CD4-positive, alpha-beta T cell treated with Interleukin-4 for 4 hours (primary cell): ENCODE results near the gene LZTR1.
A peak's percentile ranks its signal among the peaks of the same experiment; 100 is the strongest.
"Not testable (repeated sequence)": the region's sequence is repeated elsewhere in the genome, so short reads cannot be mapped to it uniquely, and the experiment has no call there.

Experiments
- DNase-seq: peaks from one replicate; pipeline ENCODE4 v3.0.0-alpha.2; 2020

LZTR1 gene

DNA sequence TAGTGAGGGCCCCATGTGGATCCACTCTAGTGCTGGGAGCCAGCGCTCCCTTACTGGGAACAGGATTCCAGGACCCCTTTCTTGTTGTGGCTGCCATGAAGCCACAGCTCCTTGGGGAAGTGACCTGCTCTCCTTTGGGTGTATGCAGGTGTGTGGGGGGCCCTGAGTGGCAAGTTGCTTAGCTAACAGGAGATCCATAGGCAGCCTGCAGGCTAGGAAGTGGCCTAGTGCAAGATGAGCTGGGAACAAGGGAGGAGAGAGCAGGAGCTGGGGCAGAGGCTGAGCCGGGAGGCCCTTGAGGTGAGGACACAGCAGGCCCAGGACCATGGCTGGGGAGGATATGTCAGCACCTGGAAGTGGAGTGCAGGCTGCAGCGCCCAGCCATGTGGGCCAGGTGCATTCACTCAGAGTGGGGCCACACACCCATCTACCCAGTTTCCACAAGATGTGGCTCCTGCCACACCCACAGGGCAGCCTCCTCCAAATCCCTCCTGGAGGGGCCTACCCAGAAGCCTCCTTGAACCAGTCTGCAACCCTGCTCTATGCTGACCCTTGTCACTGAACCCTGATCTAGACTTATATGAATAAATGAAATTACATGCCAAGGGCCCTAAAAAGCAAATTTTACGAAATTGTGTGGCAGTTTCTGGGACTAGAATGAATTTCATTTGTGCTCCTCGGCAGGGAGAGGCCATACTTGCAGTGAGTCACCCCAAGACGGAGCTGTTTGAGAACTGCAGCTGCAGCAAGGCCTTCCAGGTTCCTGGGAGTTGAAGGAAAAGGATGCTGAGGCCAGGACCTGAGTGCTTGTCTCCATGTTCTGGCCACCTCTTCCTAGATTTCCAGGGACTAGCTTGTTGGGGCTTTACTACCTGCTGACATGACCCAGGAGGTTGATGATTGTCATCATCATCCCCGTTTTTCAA, 16.6 kb downstream of the LZTR1 start:
- DNase-seq: no peak

DNA sequence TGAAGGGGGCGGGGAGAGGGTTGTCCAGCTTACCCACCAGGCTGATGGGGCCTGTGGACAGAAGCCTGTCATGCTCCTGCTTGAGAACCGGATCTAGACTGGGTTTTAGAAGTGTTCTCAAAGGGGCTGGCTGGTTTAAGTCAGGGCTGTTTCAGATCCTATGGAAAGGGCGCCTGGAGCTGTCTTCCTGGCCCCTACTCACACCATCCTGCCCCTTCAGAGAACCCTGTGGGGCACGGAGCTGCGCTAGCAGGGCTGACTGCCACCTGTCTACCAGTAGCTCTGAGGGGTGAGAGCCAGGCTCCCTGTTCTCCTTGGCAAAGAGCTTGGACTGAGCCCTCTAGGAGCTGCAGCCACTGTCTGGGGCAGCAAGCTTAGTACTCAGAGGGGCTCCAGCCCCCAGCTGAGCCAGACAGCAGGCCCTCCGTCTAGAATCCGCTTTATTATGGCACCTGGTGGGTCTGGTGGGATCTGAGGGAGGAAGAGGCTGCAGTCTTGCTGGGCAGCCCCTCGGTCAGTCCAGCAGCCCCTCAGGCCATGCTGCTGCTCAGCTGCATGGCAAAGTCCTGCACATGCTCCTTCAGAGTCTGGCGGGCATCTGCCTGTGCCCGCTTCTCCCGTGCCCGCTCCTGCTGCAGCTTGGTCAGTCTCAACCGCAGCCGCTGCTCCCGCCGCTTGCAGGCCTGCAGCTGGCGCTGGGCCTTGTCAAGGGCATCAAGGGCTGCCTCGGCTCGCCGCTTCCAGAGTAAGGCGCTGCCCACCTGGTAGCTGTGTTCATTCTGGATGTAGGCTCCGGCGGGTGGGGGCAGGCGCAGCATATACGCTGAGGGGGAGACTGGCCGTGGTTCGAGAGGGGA, 17.5 kb downstream of the LZTR1 start:
- DNase-seq: no peak

- no peak for DNase-seq
These were observed 18.3 kb downstream of the LZTR1 start for GRCh38 chr22:21000207-21000986.

GRCh38 chr22:21000987-21001600, 19.0 kb downstream of the LZTR1 start:
- DNase-seq: no peak

- DNase-seq: peak; percentile 96
These were observed 19.7 kb downstream of the LZTR1 start, which contains the start of gene THAP7 for GRCh38 chr22:21001601-21002325. THAP7 (minus strand) TSS chr22:21002118; CDS start chr22:21001911, 207 bp downstream.

- no peak for DNase-seq
These were observed 21.7 kb downstream of the LZTR1 start for GRCh38 chr22:21003782-21004181.

GRCh38 chr22:21009208-21009607, 27.1 kb downstream of the LZTR1 start:
- DNase-seq: not testable (repeated sequence)

GRCh38 chr22:21009638-21010425, 27.7 kb downstream of the LZTR1 start:
- peak; percentile 14 for DNase-seq

- no peak for DNase-seq
These were observed 28.5 kb downstream of the LZTR1 start for GRCh38 chr22:21010426-21011113.

DNA sequence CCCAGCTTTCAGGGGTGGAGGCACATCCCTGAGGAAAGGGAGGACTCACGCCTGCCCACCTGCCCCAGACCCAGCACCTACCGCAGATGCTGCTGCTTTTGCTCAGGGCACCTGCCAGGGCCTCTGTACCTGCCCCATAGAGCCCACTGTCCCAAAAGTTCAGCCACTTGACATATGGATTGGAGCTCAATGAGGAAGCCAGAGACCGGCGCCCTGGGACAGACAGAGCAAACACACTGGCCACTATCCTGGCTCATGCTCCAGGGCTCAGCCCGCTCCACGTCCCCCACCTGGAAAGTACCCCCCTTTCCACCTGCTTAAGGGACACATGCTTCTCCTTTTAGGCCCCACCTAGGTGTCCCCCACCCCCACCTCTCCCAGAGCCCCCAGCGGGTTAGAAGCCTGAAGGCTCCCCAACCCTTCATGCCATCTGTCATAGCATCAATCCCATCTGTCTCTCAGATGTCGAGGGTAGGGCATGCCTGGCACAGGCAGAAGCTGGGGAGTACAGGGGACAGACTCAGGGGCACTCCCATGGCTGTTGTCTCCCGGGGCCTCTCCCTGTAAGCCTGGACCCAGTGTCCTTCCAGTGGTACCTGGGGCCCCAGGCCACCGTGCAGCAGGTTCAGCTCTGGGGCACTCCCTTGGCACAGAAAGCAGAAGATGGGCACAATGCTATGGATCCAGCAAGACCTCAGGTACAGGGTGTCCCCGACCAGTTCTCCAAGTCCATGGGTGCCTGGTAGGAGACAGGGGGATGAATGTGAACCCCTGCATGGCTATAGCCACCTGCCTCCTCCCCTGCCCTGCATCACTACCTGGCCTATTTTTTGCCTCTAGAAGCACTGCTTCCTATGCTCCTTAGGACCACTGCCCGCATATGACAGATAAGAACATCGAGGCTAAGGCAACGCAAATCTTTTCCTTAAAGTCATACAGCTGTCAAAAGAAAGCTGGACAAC, 30.6 kb downstream of the LZTR1 start:
- no peak for DNase-seq

DNA sequence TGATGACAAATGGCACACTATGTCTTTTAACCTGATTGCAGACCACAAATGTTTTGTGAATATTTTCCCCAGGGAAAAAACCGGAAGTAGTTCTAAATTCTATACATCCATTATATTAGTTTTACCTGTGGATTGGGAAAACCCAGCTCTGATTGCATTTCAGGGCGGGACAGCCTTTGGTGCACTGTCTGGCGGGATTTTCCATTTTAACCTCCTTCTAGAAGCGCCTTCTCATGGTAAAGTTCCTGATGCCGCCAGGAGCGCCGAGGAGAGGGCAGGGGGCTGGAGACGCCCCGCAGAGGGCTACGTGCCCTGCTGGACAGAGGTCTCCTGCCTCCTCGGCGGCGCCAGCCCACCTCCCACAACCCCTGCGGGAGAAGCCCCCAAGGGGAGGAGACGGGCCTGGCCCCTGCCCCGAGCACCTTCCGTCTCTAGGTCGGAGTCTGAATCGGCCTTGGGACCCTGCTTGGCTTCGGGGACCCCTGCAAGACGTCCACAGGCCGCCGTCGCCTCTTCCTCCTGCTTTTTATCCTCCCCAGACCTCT, 31.6 kb downstream of the LZTR1 start:
- DNase-seq: no peak

- DNase-seq: peak; percentile 88
These were observed 32.2 kb downstream of the LZTR1 start for GRCh38 chr22:21014202-21014725.

DNA sequence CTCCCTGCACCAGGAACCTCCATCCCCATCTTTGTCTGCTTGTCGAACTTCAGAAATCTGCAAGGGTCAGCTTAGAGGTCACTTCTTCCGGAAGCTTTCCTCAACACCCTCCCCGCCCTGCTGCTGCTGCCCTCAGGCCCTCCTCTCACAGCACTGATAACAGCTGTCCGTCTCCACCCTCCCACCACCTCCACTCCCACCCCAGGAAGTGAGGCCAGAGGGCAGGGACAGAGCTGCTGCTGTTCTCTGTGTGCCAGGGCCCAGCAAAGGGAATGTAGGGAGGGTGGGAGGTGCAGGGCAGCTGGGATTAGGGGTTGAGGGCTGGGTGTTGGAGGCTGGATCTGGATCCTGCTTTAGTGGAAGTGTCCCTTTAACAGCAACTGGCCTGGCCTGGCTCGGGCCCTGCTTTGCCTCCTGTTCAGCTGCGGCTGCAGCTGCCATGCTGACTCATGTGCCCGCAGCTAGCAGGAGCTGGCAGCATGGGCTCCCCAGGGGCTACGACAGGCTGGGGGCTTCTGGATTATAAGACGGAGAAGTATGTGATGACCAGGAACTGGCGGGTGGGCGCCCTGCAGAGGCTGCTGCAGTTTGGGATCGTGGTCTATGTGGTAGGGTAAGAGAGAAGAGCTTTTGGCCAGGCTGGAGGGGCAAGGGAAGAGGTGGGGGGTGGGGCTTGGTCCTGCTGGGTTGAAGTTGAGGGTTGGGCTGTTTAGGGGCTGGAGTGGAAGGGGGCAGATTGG, 32.8 kb downstream of the LZTR1 start, which contains the start of gene P2RX6:
Gene P2RX6 (plus strand): TSS at position 440 of the 740 bp plus-strand sequence. CDS start 10 bp downstream, at position 450.
- DNase-seq: no peak

DNA sequence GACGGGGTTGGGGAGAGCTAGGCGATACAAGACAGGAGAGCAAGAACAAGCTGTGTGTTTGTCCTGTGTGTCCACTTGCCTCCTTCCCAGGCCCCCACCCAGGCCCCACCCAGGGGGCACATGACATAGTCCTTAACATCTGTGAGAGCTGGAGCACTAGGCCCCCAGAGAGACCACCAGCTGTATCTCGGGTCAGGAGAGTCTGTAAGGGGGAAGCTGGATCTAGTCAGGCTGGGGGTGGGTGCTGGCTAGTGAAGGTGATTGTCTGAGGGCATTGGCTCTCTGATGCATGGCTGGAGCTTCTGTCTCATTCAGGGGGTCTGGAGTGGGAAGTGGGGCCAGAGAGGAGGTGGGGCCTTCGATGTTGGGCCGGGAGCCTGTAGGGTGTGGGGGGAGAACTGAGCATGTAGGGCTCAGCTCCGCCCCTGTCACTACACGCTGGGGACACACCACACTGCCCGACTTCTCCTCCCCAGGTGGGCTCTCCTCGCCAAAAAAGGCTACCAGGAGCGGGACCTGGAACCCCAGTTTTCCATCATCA, 33.4 kb downstream of the LZTR1 start:
- no peak for DNase-seq

DNA sequence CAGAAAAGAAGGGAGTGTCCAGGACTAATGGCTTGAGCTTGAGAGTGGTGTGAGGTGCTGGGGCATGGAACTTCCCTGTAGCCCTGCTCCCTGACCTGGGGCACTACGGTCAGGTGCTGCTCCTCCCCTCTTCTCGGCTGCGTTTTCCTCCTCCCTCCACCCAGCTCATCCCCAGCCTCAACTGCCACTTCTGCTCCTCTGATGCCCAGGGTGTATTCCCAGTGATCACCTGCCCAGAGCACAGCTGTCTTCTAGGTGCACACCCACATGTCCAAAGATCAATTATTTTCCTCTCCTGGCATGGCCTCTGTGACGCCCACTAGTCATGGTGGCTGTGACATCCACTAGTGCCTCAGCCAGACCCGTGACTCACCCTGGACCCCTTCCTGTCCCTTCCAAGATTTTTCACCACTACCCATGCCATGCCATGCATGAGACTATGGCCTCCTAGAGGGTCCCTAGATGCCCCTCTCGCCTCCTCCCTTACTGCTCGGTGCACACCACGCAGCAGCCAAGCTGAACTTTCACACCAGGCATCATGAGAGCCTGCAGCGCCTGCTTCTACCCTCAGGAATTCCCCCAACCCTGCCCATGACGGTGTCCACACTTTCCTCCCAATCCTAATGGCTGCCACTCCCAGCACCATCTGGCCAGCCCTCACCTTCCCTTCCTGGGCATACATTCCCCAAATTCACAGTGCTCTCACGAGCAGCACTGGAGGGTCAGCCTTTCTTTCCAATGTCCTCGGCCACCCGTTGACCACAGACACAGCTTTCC, 34.7 kb downstream of the LZTR1 start:
- DNase-seq: no peak

DNA sequence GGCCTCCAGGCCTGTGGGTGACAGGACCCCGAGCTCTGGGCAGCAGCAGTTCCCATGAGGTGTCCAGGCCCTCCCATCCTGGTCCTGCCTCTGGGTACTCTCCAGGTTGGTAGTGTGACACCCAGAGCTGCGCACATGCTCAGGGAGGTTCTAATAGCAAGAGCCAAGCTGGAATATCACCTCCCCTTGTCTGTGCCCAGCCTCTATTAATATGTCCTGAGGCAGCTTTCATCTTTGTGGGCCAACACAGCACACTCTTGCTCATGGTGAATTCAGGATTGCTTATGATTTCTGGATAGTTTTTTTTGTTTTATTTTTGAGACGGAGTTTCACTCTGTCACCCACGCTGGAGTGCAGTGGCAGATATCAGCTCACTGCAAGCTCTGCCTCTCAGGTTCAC, 36.2 kb downstream of the LZTR1 start:
- no peak for DNase-seq
